Pericardium fibroblast (primary cell): ENCODE data around the gene OSGEPL1. TPM values are rescaled to one million over a fixed set of nuclear protein-coding genes. Genes with fewer than 3 reads are reported as not detected.

Experiments used
- total RNA-seq: library from RNA; depleted of rRNA; stranded (reverse); fragments of >200 nt; gene quantifications from 2 replicates; pipeline ENCODE4 v1.2.3, GENCODE V29; 2015

Gene OSGEPL1, protein sequence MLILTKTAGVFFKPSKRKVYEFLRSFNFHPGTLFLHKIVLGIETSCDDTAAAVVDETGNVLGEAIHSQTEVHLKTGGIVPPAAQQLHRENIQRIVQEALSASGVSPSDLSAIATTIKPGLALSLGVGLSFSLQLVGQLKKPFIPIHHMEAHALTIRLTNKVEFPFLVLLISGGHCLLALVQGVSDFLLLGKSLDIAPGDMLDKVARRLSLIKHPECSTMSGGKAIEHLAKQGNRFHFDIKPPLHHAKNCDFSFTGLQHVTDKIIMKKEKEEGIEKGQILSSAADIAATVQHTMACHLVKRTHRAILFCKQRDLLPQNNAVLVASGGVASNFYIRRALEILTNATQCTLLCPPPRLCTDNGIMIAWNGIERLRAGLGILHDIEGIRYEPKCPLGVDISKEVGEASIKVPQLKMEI
- 3.4 and 3.9 TPM in 2 replicates for total RNA-seq

DNA sequence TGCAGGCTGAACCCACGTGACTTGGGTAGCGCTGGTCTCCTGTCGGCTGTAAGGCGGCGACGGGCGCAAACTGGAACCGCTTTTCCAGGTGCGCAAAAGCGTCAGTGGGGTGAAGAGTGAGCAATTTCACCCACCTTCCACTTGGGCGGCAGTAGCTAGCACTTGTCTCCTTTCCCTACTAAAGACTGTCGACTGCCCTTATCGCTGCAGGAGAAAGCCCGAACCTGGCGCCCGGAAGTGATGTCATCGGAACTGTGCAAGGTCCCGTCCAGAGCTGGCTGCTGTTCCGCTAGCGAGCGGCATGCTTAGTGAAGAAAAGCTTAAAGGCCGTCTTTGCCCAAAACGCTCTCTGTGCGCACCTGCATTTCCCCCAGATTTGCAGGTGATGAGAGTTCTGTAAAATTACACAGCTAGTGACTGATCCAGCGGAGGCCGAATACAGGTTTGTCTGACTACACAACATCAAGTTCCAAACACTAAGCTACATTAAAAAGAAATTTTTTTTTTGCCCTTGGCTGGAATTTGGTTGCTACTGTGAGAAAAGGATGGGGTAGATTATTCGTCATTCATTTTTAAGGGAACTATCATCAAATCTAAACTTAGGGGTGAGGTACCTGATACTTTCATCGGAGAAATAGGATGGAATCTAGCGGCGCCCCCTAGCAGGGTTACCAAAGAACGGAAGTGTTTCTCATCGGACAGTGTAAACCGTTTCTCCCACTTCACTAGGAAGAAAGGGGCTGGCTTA lies at the start of gene OSGEPL1:
Gene OSGEPL1, minus strand, starts transcription at position 242 of the 748 bp plus-strand sequence. CDS start 1,152 bp downstream, outside the sequence.

DNA sequence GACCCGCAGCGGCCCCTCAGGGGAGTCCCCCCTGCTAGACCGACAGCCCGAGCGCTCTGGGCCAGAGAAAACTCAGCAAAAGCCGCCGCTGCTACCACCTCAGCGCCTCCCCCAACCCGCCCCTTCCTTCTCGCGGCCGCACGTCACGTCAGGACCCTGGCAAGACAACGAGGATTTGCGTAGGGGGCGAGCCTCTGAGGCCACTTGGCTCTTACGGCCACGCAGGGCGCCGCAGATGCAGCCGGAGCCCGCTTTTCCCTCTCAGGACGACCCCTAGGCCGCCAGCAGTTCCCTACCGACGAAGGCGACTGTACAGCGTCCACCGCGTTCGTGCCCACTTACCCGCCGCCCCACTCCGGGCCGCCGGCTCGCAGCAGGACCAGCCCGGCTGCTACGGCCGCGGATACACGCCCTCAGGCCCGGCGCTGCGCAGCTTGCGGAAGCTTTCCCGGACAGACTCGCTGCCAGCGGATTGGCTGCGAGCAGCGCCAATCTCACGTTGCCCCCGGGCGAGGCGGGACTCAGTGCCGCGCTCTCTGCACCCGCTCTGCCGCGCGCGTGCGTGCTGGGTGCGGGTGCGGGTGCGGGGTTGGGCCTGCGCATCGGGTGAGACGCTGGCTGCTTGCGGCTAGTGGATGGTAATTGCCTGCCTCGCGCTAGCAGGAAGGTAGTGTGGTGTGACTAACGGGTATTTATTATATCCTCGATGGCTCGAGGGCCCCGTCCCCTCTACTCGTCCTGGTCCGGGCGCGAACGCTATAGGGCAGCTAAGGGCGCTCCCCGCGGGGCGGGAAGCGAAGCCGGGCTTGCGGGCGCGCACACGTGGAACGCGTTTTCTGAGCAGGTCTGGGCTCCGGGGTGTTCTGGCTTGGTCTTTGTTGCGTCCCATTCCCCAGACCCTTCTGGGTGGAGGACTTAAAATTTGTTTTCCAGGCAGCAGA lies 21.6 kb upstream of the OSGEPL1 start, which contains the start of the genes ORMDL1 and PMS1:
Gene ORMDL1, minus strand, starts transcription at position 413 of the 941 bp plus-strand sequence. CDS start 1,744 bp downstream, outside the sequence.
Gene PMS1, plus strand, starts transcription at position 524 of the 941 bp plus-strand sequence. CDS start 7,360 bp downstream, outside the sequence.

Other genes with a start within 250 kb of the OSGEPL1 start
- gene SLC40A1, start 182.0 kb downstream of the OSGEPL1 start, total RNA-seq: 14.1 and 29.8 TPM in 2 replicates
- gene ASNSD1, start 101.3 kb downstream of the OSGEPL1 start, total RNA-seq: 33.8 and 37.0 TPM in 2 replicates
- 1.9 and 2.9 TPM in 2 replicates for gene ANKAR, start 88.1 kb downstream of the OSGEPL1 start, total RNA-seq
- gene ORMDL1, start 21.5 kb upstream of the OSGEPL1 start, total RNA-seq: 38.9 and 61.1 TPM in 2 replicates
- 6.0 and 6.2 TPM in 2 replicates for gene PMS1, start 21.7 kb upstream of the OSGEPL1 start, total RNA-seq